ENCODE results near the gene ZNF816.
"Not testable (repeated sequence)": the region's sequence is repeated elsewhere in the genome, so short reads cannot be mapped to it uniquely, and the experiment has no call there.

ZNF816 gene

GRCh38 chr19:52936151-52936953 is 26.3 kb downstream of the ZNF816 start:
- peak in 1 of 56 donors; percentile 8 for DNase-seq

GRCh38 chr19:52935434-52935833 is 27.2 kb downstream of the ZNF816 start:
- no peak for DNase-seq

GRCh38 chr19:52924641-52925040 is 38.0 kb downstream of the ZNF816 start:
- DNase-seq, result not testable (repeated sequence)

- DNase-seq, result peak in 12 of 56 donors; percentile 1 to 27 (median 4)
These were observed 38.7 kb downstream of the ZNF816 start for GRCh38 chr19:52923778-52924593.

- DNase-seq, result peak in 54 of 56 donors; percentile 12 to 83 (median 55)
These were observed 39.6 kb downstream of the ZNF816 start, which contains the start of gene ZNF888 for GRCh38 chr19:52922841-52923777. TSS of gene ZNF888 (minus strand) at chr19:52923428. CDS start at chr19:52917873, 5,555 bp downstream.

DNA sequence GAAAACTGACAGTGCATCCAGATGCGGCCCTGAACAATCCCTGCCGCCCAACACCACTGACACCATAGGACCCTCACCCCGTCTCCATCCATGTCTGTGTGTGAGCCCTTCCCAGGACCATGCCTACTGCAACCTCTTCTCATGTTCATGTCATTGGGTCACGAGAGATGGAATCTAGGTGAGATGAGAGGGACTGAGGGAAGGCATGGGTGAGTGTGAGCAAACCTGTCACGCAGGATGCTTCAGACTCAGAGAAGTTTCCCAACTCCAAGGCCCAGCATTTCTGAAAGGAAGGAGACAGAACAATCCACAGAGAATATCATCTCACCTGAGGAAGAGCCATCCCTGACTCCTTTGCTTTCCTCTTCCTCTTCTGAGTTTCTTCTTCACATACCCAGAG is 45.1 kb downstream of the ZNF816 start:
- no peak for DNase-seq

- DNase-seq, result no peak
These were observed 52.0 kb downstream of the ZNF816 start for GRCh38 chr19:52910648-52911047.

- DNase-seq, result not testable (repeated sequence)
These were observed 58.5 kb downstream of the ZNF816 start for GRCh38 chr19:52904052-52904780.

- no peak for DNase-seq
These were observed 60.8 kb downstream of the ZNF816 start for GRCh38 chr19:52901842-52902241.
